OCI-M2 (cell line): ENCODE data around the gene TSPAN33.
A peak's percentile ranks its signal among the peaks of the same experiment; 100 is the strongest.
"Not testable (repeated sequence)": the region's sequence is repeated elsewhere in the genome, so short reads cannot be mapped to it uniquely, and the experiment has no call there.

Experiments
- DNase-seq: peaks from one replicate; lab custom pipeline; 2025; ENCODE audit not compliant: unreplicated experiment; lab: John Stamatoyannopoulos, UW

The TSPAN33 gene

DNA sequence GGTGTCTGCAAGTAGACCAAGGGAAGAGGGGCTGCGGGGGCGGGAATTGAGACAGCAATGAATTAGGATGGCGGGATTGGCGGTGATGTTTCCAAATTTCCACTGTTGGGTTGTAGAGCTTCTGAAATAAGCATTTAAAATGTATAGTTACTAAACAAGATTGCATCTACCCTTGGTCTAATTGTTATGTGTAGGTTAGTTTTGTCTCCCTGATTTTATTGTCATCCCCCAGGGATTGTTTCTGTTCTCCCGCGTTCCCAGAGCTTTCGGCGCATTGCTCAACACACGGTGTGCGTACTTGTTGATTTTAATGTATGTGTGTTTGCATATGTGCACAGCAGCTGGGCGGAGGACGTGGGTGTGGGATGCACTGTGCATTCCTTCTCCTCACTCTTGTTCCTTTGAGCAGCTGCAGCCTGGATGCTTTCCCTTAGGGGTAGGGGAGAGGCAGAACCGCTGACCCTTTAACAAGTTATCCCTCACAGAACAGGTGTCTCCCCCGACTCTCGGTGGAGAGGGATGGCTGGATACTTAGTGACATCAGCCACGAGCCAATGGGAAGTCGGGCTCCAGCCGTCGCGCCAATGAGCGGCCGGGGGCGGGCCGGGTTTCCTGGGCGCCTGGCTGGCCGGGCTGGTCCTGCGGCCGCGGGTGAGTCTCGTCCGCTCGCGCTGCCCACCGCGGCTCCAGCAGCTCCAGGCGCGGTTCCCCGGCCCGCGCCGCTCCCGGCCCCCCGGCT is at the start of gene TSPAN33:
TSPAN33 (plus strand) TSS at position 613 of the 739 bp plus-strand sequence. CDS start 274 bp downstream, outside the sequence.
- DNase-seq: peak; percentile 52

- DNase-seq: no peak
Observed at GRCh38 chr7:129095258-129095657, 49.2 kb upstream of the TSPAN33 start.

GRCh38 chr7:129098409-129099084 is 46.0 kb upstream of the TSPAN33 start:
- no peak for DNase-seq

- no peak for DNase-seq
Observed at GRCh38 chr7:129100827-129101166, 43.7 kb upstream of the TSPAN33 start.

GRCh38 chr7:129101746-129102145 is 42.8 kb upstream of the TSPAN33 start:
- no peak for DNase-seq

- no peak for DNase-seq
Observed at GRCh38 chr7:129103561-129104324, 40.8 kb upstream of the TSPAN33 start.

DNA sequence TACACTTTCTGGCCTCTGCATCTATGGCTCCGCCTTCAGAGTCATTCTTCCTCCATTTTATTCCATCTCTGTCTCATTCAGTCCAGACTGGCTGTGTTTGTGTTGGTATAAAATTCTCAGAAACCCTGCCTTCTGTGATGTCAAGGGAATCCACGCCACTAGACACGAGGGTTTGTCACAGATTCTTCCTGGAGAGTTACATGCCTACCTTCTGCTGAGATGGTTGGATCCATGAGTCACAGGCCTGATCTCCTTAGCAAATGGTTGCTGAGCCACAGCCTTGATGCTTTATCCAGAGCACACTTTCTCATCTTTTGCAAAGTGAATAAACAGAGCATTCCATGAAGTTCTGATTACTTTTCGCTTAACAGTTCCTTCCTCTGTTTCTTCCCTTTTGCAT is 35.9 kb upstream of the TSPAN33 start:
- DNase-seq: no peak

- no peak for DNase-seq
Observed at GRCh38 chr7:129110258-129110981, 34.1 kb upstream of the TSPAN33 start.

GRCh38 chr7:129110982-129111376 is 33.5 kb upstream of the TSPAN33 start:
- no peak for DNase-seq

DNA sequence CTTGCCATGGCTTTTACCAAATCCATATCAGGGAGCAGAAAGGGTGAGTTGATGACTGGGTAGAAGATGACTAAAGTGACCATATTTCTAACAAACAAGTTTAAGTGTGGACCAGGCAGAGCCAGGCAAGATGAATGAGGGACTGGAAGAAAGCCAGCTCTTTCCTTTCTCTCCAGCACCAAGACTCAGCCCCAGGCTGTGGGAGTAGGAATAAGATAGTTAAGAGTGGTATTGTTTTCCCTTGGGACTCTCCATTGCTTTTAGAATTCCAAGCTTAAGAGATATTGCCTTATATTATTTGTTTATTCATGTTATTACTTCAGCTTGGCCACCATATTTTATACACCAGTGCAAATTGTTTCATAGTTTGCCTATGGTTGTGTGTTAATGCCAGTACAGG is 28.8 kb upstream of the TSPAN33 start:
- DNase-seq: no peak

DNA sequence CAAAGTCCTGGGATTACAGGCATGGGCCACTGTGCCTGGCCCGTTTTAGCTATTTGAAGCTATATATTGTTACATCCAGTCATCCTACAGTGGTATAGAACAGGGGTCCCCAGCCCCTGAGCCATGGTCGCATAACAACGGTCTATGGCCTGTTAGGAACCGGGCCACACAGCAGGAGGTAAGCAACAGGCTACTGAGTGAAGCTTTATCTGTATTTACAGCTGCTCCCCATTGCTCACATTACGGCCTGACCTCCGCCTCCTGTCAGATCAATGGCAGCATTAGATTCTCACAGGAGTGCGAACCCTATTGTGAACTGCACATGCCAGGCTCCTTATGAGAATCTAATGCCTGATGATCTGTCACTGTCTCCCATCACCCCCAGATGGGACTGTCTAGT is 26.3 kb upstream of the TSPAN33 start:
- DNase-seq: no peak

DNA sequence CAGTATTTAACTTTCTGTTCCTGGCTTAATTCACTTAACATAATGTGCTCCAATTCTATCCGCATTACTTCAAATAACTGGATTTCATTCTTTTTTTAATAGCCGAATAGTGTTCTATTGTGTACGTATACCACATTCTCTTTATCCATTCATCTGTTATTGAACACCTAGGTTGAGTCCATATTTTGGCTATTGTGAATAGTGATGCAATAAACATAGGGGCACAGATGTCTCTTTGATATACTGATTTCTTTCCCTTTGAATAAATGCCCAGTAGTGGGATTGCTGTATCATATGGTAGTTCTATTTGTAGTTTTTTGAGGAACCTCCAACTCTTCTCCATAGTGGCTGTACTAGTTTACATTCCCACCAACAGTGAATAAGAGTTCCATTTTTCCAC is 25.5 kb upstream of the TSPAN33 start:
- no peak for DNase-seq

DNA sequence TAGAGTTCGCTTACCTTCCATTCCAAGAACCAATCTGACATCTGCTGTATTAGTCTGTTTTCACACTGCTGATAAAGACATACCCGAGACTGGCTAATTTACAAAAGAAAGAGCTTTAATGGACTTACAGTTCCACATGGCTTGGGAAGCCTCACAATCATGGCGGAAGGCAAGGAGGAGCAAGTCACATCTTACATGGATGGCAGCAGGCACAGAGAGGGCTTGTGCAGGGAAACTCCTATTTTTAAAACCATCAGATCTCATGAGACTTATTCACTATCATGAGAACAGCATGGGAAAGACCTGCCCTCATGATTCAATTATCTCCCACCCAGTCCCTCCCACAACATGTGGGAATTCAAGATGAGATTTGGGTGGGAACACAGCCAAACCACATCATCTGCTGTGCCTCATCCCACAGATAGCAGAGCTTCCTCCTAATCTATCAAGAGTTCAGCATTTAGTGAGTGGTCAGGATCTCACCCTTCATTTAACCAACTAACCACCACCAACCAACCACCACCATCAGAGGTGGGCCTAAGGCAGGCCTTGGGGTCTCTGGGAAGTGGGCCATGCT is 22.9 kb upstream of the TSPAN33 start:
- not testable (repeated sequence) for DNase-seq

- DNase-seq: no peak
Observed at GRCh38 chr7:129122078-129122750, 22.3 kb upstream of the TSPAN33 start.

- no peak for DNase-seq
Observed at GRCh38 chr7:129122751-129123509, 21.6 kb upstream of the TSPAN33 start.

- DNase-seq: no peak
Observed at GRCh38 chr7:129123510-129123857, 21.0 kb upstream of the TSPAN33 start.

DNA sequence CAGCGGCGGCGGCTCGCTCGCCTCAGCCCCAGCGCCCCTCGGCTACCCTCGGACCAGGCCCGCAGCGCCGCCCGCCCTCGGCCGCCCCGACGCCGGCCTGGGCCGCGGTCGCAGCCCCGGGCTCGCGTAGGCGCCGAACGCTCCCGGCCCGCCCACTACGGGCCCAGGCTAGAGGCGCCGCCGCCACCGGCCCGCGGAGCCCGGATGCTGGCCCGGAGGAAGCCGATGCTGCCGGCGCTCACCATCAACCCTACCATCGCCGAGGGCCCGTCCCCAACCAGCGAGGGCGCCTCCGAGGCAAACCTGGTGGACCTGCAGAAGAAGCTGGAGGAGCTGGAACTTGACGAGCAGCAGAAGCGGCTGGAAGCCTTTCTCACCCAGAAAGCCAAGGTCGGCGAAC is 18.2 kb upstream of the TSPAN33 start:
- DNase-seq: no peak

GRCh38 chr7:129127154-129127553 is 17.4 kb upstream of the TSPAN33 start:
- no peak for DNase-seq

DNA sequence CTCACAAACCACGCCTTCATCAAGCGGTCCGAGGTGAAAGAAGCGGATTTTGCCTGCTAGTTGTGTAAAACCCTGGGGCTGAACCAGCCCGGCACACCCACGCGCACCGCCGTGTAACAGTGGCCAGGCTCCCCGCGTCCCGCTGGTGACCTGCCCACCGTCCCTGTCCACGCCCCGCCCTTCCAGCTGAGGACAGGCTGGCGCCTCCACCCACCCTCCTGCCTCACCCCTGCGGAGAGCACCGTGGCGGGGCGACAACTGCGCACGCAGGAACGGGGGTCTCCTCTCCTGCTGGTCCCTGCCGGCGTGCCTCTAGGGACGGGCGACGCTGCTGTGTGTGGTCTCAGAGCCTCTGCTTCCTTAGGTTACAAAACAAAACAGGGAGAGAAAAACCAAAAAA is 16.9 kb upstream of the TSPAN33 start:
- DNase-seq: no peak
